ENCODE measurements around the gene UGCG. TPM values are rescaled to one million over a fixed set of nuclear protein-coding genes. Genes with fewer than 3 reads are reported as not detected.

The UGCG gene
- total RNA-seq, 1 donor from 2014 or later: 172 TPM

DNA sequence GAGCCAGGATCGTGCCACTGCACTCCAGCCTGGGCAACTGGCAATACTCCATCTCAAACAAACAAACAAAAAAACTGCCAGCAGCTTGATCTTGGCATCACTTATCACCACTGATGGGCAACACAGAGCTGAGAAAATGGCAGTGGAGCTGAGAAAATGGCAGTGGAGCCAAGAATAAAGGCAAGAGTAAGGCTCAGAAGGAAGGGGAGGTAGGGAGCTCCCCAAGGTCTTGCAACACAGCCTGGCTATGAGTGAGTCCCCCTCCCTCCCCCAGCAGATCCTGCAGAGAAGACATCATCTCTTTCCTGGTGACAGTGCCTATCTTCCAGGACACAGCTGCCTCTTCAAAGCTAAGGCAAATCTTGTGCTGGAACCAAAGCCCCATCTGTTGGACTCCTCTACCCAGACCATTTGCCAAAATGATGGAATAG is 70.3 kb downstream of the UGCG start:
- DNase-seq (ENCODE audit: low read depth): no peak
- H3K4me3 ChIP-seq (ENCODE audit: low read depth, low read length): no peak overlapping the region
- H3K36me3 ChIP-seq (ENCODE audit: control insufficient read depth, insufficient read depth, low read length): no peaks in the 10 kb centered on the region
- TF ChIP-seq, protein P1, sequence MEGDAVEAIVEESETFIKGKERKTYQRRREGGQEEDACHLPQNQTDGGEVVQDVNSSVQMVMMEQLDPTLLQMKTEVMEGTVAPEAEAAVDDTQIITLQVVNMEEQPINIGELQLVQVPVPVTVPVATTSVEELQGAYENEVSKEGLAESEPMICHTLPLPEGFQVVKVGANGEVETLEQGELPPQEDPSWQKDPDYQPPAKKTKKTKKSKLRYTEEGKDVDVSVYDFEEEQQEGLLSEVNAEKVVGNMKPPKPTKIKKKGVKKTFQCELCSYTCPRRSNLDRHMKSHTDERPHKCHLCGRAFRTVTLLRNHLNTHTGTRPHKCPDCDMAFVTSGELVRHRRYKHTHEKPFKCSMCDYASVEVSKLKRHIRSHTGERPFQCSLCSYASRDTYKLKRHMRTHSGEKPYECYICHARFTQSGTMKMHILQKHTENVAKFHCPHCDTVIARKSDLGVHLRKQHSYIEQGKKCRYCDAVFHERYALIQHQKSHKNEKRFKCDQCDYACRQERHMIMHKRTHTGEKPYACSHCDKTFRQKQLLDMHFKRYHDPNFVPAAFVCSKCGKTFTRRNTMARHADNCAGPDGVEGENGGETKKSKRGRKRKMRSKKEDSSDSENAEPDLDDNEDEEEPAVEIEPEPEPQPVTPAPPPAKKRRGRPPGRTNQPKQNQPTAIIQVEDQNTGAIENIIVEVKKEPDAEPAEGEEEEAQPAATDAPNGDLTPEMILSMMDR (IDR thresholded peaks at IDR 0.05; ENCODE audit: insufficient read depth, low read length, poor library complexity, severe bottlenecking): no peak
- H3K27me3 ChIP-seq (ENCODE audit: control insufficient read depth, insufficient read depth, low read length): no peaks in the 10 kb centered on the region

DNA sequence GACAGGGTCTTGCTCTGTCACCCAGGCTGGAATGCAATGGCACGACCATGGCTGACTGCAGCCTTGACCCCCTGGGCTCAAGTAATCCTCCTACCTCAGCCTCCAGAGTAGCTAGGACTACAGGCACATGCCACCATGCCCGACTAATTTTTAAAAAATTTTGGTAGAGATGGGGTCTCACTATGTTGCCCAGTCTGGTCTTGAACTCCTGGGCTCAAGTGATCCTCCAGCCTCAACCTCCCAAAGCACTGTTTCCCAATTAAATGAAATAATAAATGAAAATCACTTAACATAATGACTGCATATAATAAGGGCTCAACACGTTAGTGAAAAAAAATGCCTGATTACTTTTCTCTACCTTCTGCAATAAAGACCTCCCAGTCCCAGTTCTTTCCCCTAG is 71.0 kb downstream of the UGCG start:
- no peaks in the 10 kb centered on the region for H3K27me3 ChIP-seq (ENCODE audit: control insufficient read depth, insufficient read depth, low read length)
- no peak for DNase-seq (ENCODE audit: low read depth)
- TF ChIP-seq, protein P1 (IDR thresholded peaks at IDR 0.05; ENCODE audit: insufficient read depth, low read length, poor library complexity, severe bottlenecking): no peak
- no peaks in the 10 kb centered on the region for H3K36me3 ChIP-seq (ENCODE audit: control insufficient read depth, insufficient read depth, low read length)
- H3K4me3 ChIP-seq (ENCODE audit: low read depth, low read length): no peak overlapping the region

DNA sequence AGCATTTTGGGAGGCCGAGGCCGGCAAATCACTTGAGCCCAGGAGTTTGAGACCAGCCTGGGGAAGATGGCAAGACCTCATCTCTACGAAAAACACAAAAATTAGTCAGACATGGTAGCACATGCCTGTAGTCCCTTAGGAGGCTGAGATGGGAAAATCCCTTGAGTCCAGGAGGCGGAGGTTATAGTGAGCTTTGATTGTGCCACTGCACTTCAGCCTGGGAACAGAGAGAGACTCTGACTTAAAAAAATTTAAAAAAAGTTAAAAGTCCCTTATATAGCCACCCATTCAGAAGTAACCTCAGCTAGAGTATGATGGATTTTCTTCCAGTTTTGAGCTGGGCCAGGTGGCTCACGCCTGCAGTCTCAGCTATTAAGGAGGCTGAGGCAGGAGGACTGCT is 72.4 kb downstream of the UGCG start:
- Histone ChIP-seq H3K36me3 (ENCODE audit: control insufficient read depth, insufficient read depth, low read length) (no peaks in the 10 kb centered on the region), H3K27me3 (ENCODE audit: control insufficient read depth, insufficient read depth, low read length) (no peaks in the 10 kb centered on the region), H3K4me3 (ENCODE audit: low read depth, low read length) (no peak overlapping the region)
- TF ChIP-seq, protein P1 (IDR thresholded peaks at IDR 0.05; ENCODE audit: insufficient read depth, low read length, poor library complexity, severe bottlenecking): no peak
- no peak for DNase-seq (ENCODE audit: low read depth)

DNA sequence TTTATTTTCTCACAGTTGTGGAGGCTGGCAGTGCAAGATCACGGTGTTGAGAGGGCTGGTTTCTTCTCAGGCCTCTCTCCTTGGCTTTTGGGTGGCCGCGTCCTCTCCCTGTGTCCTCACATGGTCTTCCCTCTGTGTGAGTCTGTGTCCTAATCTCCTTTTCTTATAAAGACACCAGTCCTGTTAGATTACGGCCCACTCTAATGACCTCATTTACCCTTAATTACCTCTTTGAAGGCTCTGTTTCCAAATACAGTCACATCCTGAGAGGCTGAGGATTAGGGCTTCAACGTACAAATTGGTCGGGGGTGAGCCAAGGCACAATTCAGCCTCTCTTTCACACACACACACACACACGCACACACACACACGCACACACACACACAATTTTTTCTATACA is 73.0 kb downstream of the UGCG start:
- DNase-seq (ENCODE audit: low read depth): no peak
- Histone ChIP-seq H3K36me3 (ENCODE audit: control insufficient read depth, insufficient read depth, low read length) (no peaks in the 10 kb centered on the region), H3K27me3 (ENCODE audit: control insufficient read depth, insufficient read depth, low read length) (no peaks in the 10 kb centered on the region), H3K4me3 (ENCODE audit: low read depth, low read length) (no peak overlapping the region)
- TF ChIP-seq, protein P1 (IDR thresholded peaks at IDR 0.05; ENCODE audit: insufficient read depth, low read length, poor library complexity, severe bottlenecking): no peak

DNA sequence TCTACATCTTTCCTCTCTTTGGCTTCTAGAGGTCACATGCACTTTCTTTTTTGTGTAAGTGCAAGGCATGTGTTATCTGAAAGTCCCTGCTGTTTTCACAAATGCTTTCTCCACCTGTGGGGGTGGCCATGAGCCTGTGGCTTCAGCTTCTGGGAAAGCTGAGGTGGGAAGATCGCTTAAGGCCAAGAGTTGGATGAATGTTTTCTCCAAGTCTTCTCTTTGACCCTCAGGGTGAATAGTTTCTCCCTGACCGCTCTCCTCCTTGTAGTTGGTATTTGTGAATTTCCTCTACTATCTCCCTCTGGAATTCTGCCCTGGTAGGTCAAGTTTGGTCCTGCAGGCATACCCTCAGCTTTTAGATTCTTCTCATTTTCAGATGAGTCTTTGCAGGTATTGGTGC is 74.2 kb downstream of the UGCG start:
- Histone ChIP-seq H3K36me3 (ENCODE audit: control insufficient read depth, insufficient read depth, low read length) (no peaks in the 10 kb centered on the region), H3K4me3 (ENCODE audit: low read depth, low read length) (no peak overlapping the region), H3K27me3 (ENCODE audit: control insufficient read depth, insufficient read depth, low read length) (no peaks in the 10 kb centered on the region)
- TF ChIP-seq, protein P1 (IDR thresholded peaks at IDR 0.05; ENCODE audit: insufficient read depth, low read length, poor library complexity, severe bottlenecking): no peak
- no peak for DNase-seq (ENCODE audit: low read depth)

DNA sequence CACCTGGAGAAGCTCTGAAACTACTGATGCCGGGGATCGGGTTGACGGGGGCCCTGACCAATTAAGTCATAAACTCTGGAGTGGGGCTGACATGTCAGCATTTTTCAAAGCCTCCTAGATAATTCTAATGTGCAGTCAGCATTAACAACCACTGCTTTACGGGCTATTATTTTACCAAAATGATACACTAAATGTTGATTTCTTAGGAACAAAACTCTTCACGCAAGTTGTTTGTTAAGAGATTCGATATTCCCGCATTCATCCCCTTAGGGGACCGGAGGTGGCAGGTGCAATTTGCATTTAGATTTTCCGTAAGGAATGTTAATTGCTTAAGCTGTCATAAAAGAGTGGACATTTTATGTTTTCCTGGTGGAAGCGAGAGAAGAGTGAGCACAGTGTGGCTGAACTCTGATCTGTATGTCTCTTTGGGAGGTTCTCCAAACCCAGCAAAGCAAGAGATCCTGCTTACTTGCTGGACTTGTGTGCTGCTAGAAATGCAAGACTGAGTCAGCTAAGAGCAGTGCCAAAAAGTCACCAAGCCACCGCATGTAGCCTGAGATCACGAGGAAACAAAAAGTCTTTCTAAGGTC is 77.6 kb downstream of the UGCG start:
- Histone ChIP-seq H3K27me3 (ENCODE audit: control insufficient read depth, insufficient read depth, low read length) (no peaks in the 10 kb centered on the region), H3K36me3 (ENCODE audit: control insufficient read depth, insufficient read depth, low read length) (no peaks in the 10 kb centered on the region), H3K4me3 (ENCODE audit: low read depth, low read length) (no peak overlapping the region)
- TF ChIP-seq, protein P1 (IDR thresholded peaks at IDR 0.05; ENCODE audit: insufficient read depth, low read length, poor library complexity, severe bottlenecking): no peak
- DNase-seq (ENCODE audit: low read depth): no peak

Measured in kidney epithelial cell (primary cell).